ENCODE measurements around the gene DOCK1.

Gene DOCK1

DNA sequence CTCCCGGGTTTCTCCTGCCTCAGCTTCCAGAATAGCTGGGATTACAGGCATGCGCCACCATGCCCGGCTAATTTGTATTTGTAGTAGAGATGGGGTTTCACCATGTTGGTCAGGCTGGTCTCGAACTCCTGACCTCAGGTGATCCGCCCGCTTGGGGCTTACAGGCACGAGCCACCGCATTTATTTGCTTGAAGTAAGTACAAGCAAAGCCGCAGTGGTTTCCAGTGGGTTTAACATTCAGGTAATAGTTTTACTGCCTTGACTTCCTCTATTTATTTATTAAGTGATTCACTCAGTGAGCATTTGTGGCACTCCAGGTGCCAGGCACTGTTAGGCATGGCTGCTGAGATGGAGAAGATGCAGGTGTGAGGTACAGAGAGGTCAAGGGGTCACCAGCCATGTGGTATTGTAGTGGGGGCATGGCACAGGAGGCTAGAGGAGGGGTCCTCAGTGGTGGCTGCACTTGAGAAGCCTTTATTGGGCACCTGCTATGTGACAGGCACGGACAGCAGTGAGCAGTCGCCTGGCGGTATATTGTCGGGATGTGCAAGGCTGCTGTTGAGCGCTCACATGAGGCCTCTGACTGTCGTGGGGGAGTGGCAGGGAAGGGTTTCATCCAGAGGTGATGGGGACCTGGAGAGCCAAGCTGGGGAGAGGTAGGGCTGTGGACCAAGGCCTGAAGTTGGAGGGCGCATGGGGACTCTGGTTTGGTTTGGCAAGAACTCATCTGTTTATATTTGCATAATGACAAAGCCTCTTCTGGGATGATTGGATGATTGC, 54.9 kb downstream of the DOCK1 start:
- TF ChIP-seq EZH2phosphoT487 (IDR thresholded peaks at IDR 0.05; ENCODE audit: borderline replicate concordance): no peak
- TF ChIP-seq, protein P1, sequence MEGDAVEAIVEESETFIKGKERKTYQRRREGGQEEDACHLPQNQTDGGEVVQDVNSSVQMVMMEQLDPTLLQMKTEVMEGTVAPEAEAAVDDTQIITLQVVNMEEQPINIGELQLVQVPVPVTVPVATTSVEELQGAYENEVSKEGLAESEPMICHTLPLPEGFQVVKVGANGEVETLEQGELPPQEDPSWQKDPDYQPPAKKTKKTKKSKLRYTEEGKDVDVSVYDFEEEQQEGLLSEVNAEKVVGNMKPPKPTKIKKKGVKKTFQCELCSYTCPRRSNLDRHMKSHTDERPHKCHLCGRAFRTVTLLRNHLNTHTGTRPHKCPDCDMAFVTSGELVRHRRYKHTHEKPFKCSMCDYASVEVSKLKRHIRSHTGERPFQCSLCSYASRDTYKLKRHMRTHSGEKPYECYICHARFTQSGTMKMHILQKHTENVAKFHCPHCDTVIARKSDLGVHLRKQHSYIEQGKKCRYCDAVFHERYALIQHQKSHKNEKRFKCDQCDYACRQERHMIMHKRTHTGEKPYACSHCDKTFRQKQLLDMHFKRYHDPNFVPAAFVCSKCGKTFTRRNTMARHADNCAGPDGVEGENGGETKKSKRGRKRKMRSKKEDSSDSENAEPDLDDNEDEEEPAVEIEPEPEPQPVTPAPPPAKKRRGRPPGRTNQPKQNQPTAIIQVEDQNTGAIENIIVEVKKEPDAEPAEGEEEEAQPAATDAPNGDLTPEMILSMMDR (conservative IDR thresholded peaks at IDR 0.05; ENCODE audit: low read length): no peak
- Histone ChIP-seq H4K20me1 (ENCODE audit: insufficient read depth, low read length, poor library complexity, severe bottlenecking) (no peaks in the 10 kb centered on the region), H3K9ac (ENCODE audit: low read depth, low read length, poor library complexity, severe bottlenecking) (no peak overlapping the region), H3K4me1 (ENCODE audit: insufficient read depth, low read length, poor library complexity, severe bottlenecking) (no peaks in the 10 kb centered on the region), H3F3A (ENCODE audit: low read depth) (no peaks in the 10 kb centered on the region), H3K4me3 (ENCODE audit: low read length, poor library complexity, severe bottlenecking) (no peak overlapping the region), H2AFZ (ENCODE audit: low read length) (no peak overlapping the region), H3K79me2 (ENCODE audit: insufficient read depth, low read length) (no peaks in the 10 kb centered on the region), H3K9me2 (replicated peaks; ENCODE audit: low read depth, low read length) (no peaks in the 10 kb centered on the region), H3K9me3 (ENCODE audit: insufficient read depth, low read depth, low read length) (peaks cover 8% of the 10 kb centered on the region; the same call in 1 of the 2 replicates), H3K27me3 (ENCODE audit: insufficient read depth, low read length, poor library complexity, severe bottlenecking) (no peaks in the 10 kb centered on the region), H3K36me3 (ENCODE audit: insufficient read depth, low read length) (no peaks in the 10 kb centered on the region), H3K4me2 (ENCODE audit: low read depth, low read length, poor library complexity, severe bottlenecking) (no peak overlapping the region)

- no peaks in the 10 kb centered on the region for H4K20me1 ChIP-seq (ENCODE audit: insufficient read depth, low read length, poor library complexity, severe bottlenecking)
Observed at GRCh38 chr10:126963354-126963753, 58.1 kb downstream of the DOCK1 start.

GRCh38 chr10:126964190-126964589, 59.0 kb downstream of the DOCK1 start:
- Histone ChIP-seq H3K9ac (ENCODE audit: low read depth, low read length, poor library complexity, severe bottlenecking) (no peak overlapping the region), H4K20me1 (ENCODE audit: insufficient read depth, low read length, poor library complexity, severe bottlenecking) (no peaks in the 10 kb centered on the region), H3K27me3 (ENCODE audit: insufficient read depth, low read length, poor library complexity, severe bottlenecking) (no peaks in the 10 kb centered on the region), H3K9me2 (replicated peaks; ENCODE audit: low read depth, low read length) (no peaks in the 10 kb centered on the region), H3F3A (ENCODE audit: low read depth) (no peaks in the 10 kb centered on the region), H3K79me2 (ENCODE audit: insufficient read depth, low read length) (no peaks in the 10 kb centered on the region), H2AFZ (ENCODE audit: low read length) (no peak overlapping the region), H3K4me2 (ENCODE audit: low read depth, low read length, poor library complexity, severe bottlenecking) (no peak overlapping the region), H3K9me3 (ENCODE audit: insufficient read depth, low read depth, low read length) (0 out of 2 replicates have a peak, but pooled peaks cover 11% of the 10 kb centered on the region), H3K36me3 (ENCODE audit: insufficient read depth, low read length) (no peaks in the 10 kb centered on the region), H3K4me3 (ENCODE audit: low read length, poor library complexity, severe bottlenecking) (no peak overlapping the region), H3K4me1 (ENCODE audit: insufficient read depth, low read length, poor library complexity, severe bottlenecking) (no peaks in the 10 kb centered on the region)
- no peak for TF ChIP-seq EZH2phosphoT487 (IDR thresholded peaks at IDR 0.05; ENCODE audit: borderline replicate concordance)
- TF ChIP-seq, protein P1 (conservative IDR thresholded peaks at IDR 0.05; ENCODE audit: low read length): no peak

More at GRCh38 chr10:126963354-126963753, 58.1 kb downstream of the DOCK1 start:
- Histone ChIP-seq H3K4me1 (ENCODE audit: insufficient read depth, low read length, poor library complexity, severe bottlenecking) (no peaks in the 10 kb centered on the region), H3K9me2 (replicated peaks; ENCODE audit: low read depth, low read length) (no peaks in the 10 kb centered on the region), H2AFZ (ENCODE audit: low read length) (no peak overlapping the region), H3K4me3 (ENCODE audit: low read length, poor library complexity, severe bottlenecking) (no peak overlapping the region), H3K9ac (ENCODE audit: low read depth, low read length, poor library complexity, severe bottlenecking) (no peak overlapping the region), H3K9me3 (ENCODE audit: insufficient read depth, low read depth, low read length) (0 out of 2 replicates have a peak, but pooled peaks cover 11% of the 10 kb centered on the region), H3K4me2 (ENCODE audit: low read depth, low read length, poor library complexity, severe bottlenecking) (no peak overlapping the region), H3K27me3 (ENCODE audit: insufficient read depth, low read length, poor library complexity, severe bottlenecking) (no peaks in the 10 kb centered on the region), H3F3A (ENCODE audit: low read depth) (no peaks in the 10 kb centered on the region), H3K36me3 (ENCODE audit: insufficient read depth, low read length) (no peaks in the 10 kb centered on the region), H3K79me2 (ENCODE audit: insufficient read depth, low read length) (no peaks in the 10 kb centered on the region)
- no peak for TF ChIP-seq EZH2phosphoT487 (IDR thresholded peaks at IDR 0.05; ENCODE audit: borderline replicate concordance)
- TF ChIP-seq, protein P1 (conservative IDR thresholded peaks at IDR 0.05; ENCODE audit: low read length): no peak
